Measurements from ENCODE around the gene SLF2.

DNA sequence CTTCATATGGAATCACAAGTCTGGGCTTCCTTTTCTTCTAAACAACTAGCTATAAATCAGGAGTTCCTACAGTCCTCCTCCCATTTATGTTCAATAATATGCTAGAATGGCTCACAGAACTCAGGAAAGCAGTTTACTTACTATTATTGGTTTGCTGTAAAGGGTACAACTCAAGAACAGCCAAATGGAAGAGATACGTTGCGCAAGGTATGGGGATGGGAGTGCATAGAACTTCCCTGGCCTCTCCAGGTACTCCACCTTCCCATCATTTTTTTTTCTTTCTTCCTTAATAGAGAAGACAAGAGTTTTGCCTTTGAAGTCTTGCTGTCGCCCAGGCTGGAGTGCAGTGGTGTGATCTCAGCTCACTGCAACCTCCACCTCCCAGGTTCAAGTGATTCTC lies 29.5 kb downstream of the SLF2 start:
- TF ChIP-seq CTCF (IDR thresholded peaks at IDR 0.05) (no peak), EP300 (IDR thresholded peaks at IDR 0.05) (no peak), POLR2A (IDR thresholded peaks at IDR 0.05) (no peak), POLR2AphosphoS5 (IDR thresholded peaks at IDR 0.05) (no peak)

All from stomach (tissue), 4 donors.